HepG2 (cell line): ENCODE measurements around the gene VSTM4. TPM values are rescaled to one million over a fixed set of nuclear protein-coding genes. Genes with fewer than 3 reads are reported as not detected.

Experiments
- ATAC-seq: fragments of 200-7000 bp; cut with Tn5 transposase; 3 replicates; pipeline ENCODE4 v1.9.1; 2020; ENCODE audit warnings: mild to moderate bottlenecking, moderate library complexity
- BruUV-seq: library from RNA; stranded (reverse); fragments of 400-500 nt; replicated peaks from 2 replicates; lab custom pipeline; 2021; lab: Mats Ljungman, UMichigan
- CTCF ChIA-PET: fragments of 300-600 bp; formaldehyde crosslinking; extraction: SDS; loops from one replicate; lab custom pipeline; 2021; ENCODE audit warnings: low total read pairs, inconsistent platforms, low intra/inter-chr PET ratio; lab: Yijun Ruan, JAX
- POLR2A ChIA-PET: fragments of 350-600 bp; sonication (Branson Sonifier 250); formaldehyde crosslinking; loops from one replicate; lab custom pipeline; 2020; ENCODE audit warnings: antibody characterized with exemption, inconsistent platforms; lab: Yijun Ruan, JAX
- DNase-seq: peaks from one replicate; pipeline ENCODE4 v3.0.0-alpha.2; 2015; ENCODE audit warnings: low spot score
- FAIRE-seq: peaks from 3 replicates; lab custom pipeline; 2011; peaks lifted over from hg19 to GRCh38; lab: Jason Lieb, UNC
- H2AFZ ChIP-seq: one replicate; pipeline ENCODE4 v1.6.1; 2011; ENCODE audit warnings: low read length, inconsistent platforms
- H3K27ac ChIP-seq: fragments of 300-600 bp; 3 replicates; pipeline ENCODE4 v1.8.0; 2011; ENCODE audit warnings: mixed run types, mild to moderate bottlenecking, mixed read lengths, low read length, inconsistent platforms; ENCODE audit not compliant: insufficient read depth; ENCODE audit errors: extremely low read length
- H3K27me3 ChIP-seq, 2 experiments: fragments of 200-600 bp in 1 of 2; 2 replicates in 1 of 2; 3 replicates in 1 of 2; pipeline versions ENCODE4 v1.6.0 to v1.8.0; 2011; ENCODE audit warnings: low read length in 2 of 2, mild to moderate bottlenecking in 2 of 2, moderate library complexity in 2 of 2, inconsistent platforms in 1 of 2; ENCODE audit not compliant: insufficient read depth in 2 of 2, control insufficient read depth in 1 of 2
- H3K36me3 ChIP-seq, 2 experiments: fragments of 200-600 bp in 1 of 2; replicated peaks in 1 of 2; 2 replicates in 1 of 2; 3 replicates in 1 of 2; pipeline versions ENCODE4 v1.5.1 to v1.8.0; 2011; ENCODE audit warnings: low read length in 2 of 2, inconsistent platforms in 1 of 2; ENCODE audit not compliant: insufficient read depth in 2 of 2, control insufficient read depth in 1 of 2
- H3K4me1 ChIP-seq: 2 replicates; pipeline ENCODE4 v1.5.1; 2012; ENCODE audit warnings: low read length, inconsistent platforms; ENCODE audit not compliant: insufficient read depth
- H3K4me2 ChIP-seq: 2 replicates; pipeline ENCODE4 v1.6.0; 2011; ENCODE audit warnings: low read depth, low read length, inconsistent platforms
- H3K4me3 ChIP-seq, 3 experiments: fragments of 200-600 bp in 1 of 3; sonication (generic), shearing (Covaris generic) in 1 of 3; replicated peaks in 1 of 3; 2 replicates each; pipeline ENCODE4 v1.5.1; 2011 to 2016; ENCODE audit warnings: low read length in 3 of 3, inconsistent platforms in 2 of 3, low read depth in 2 of 3, mild to moderate bottlenecking in 2 of 3, control low read depth in 1 of 3, mixed read lengths in 1 of 3; ENCODE audit not compliant: insufficient read depth in 1 of 3
- H3K79me2 ChIP-seq: one replicate; pipeline ENCODE4 v1.6.1; 2011; ENCODE audit warnings: low read length, inconsistent platforms; ENCODE audit not compliant: insufficient read depth
- H3K9ac ChIP-seq: 2 replicates; pipeline ENCODE4 v1.6.0; 2011; ENCODE audit warnings: mild to moderate bottlenecking, low read depth, low read length, inconsistent platforms; ENCODE audit not compliant: insufficient read depth
- H3K9me3 ChIP-seq: 2 replicates; pipeline ENCODE4 v1.5.1; 2012; ENCODE audit warnings: mild to moderate bottlenecking, low read length
- H4K20me1 ChIP-seq: 2 replicates; pipeline ENCODE4 v1.6.0; 2011; ENCODE audit warnings: inconsistent platforms, mild to moderate bottlenecking, low read length, moderate library complexity; ENCODE audit not compliant: insufficient read depth
- AGO2 ChIP-seq: fragments of 200-400 bp; formaldehyde crosslinking; optimal IDR thresholded peaks from 2 replicates; pipeline ENCODE3; 2017; ENCODE audit warnings: mild to moderate bottlenecking, low read depth, low read length, moderate library complexity
- ONECUT2 ChIP-seq: sonication (generic); formaldehyde crosslinking; IDR thresholded peaks from 2 replicates; pipeline ENCODE4 v1.4.0; 2020; ENCODE audit warnings: missing genetic modification reagents
- PCBP2 ChIP-seq: fragments of 200-400 bp; formaldehyde crosslinking; optimal IDR thresholded peaks from 2 replicates; pipeline ENCODE3; 2018; ENCODE audit warnings: low read length, low read depth; ENCODE audit not compliant: poor library complexity, severe bottlenecking
- SETDB1 ChIP-seq: sonication (generic); formaldehyde crosslinking; IDR thresholded peaks from 2 replicates; pipeline ENCODE4 v1.5.1; 2020; ENCODE audit warnings: missing genetic modification reagents, mild to moderate bottlenecking, borderline replicate concordance
- SMYD3 ChIP-seq: sonication (generic); formaldehyde crosslinking; IDR thresholded peaks from 2 replicates; pipeline ENCODE4 v1.8.1; 2023; ENCODE audit warnings: mild to moderate bottlenecking, missing genetic modification reagents
- ZNF230 ChIP-seq: sonication (generic); formaldehyde crosslinking; IDR thresholded peaks from 2 replicates; pipeline ENCODE4 v1.4.0; 2020; ENCODE audit warnings: mild to moderate bottlenecking, missing genetic modification reagents
- WGBS: methylation state at CpG from one replicate; pipeline ENCODE4 v1.1.6; 2017; ENCODE audit warnings: low lambda C conversion rate; 5-methylcytosine and 5-hydroxymethylcytosine counted together
- in situ Hi-C: cut with HindIII; loops from 2 replicates; pipeline ENCODE4 v1.10.0; 2017; ENCODE audit warnings: low pct_unique_long_range_greater_than_20kb; ENCODE audit not compliant: extremely low pct_ligation_motif_present
- intact Hi-C: fragments of 100-400 bp; cut with micrococcal nuclease; formaldehyde crosslinking; loops from one replicate; pipeline ENCODE4 v1.10.0; 2022; ENCODE audit not compliant: unreplicated experiment
- polyA plus RNA-seq, 8 experiments: library from polyadenylated mRNA; depleted of rRNA in 3 of 8; stranded (reverse) in 7 of 8; unstranded in 1 of 8; fragments of >200 nt; fragmentation: Illumina TruSeq in 4 of 8; extraction: Trizol in 4 of 8; gene quantifications; 2 replicates each; pipeline versions ENCODE4 v1.2.1 to v1.2.3, GENCODE V29; 2011 to 2016; ENCODE audit warnings: low read depth in 4 of 8, missing spikeins in 1 of 8, mixed read lengths in 1 of 8; ENCODE audit not compliant: insufficient read depth in 1 of 8
- total RNA-seq, 5 experiments: library from RNA; depleted of rRNA; stranded (reverse); fragments of >200 nt; fragmentation: Illumina TruSeq; extraction: Trizol; gene quantifications; 2 replicates each; pipeline ENCODE4 v1.2.3, GENCODE V29; 2016; ENCODE audit warnings: low read depth in 1 of 5
- TF ChIP-seq, protein P1 (sequence below): sonication (generic); formaldehyde crosslinking; conservative IDR thresholded peaks from 2 replicates; pipeline ENCODE4 v1.4.0; 2020; ENCODE audit warnings: missing genetic modification reagents
- TF ChIP-seq, protein P2 (sequence below): sonication (generic); formaldehyde crosslinking; IDR thresholded peaks from 2 replicates; pipeline ENCODE4 v1.4.0; 2020; ENCODE audit warnings: missing genetic modification reagents, borderline replicate concordance
- TF ChIP-seq, protein P3 (sequence below): sonication (generic); formaldehyde crosslinking; IDR thresholded peaks from 2 replicates; pipeline ENCODE4 v1.4.0; 2020; ENCODE audit warnings: mild to moderate bottlenecking, missing genetic modification reagents

VSTM4 gene
- total and polyA plus RNA-seq, 2 of the 13 experiments (the other 11 are each of a cell fraction or from before 2014, with no cell fraction given) = not detected

DNA sequence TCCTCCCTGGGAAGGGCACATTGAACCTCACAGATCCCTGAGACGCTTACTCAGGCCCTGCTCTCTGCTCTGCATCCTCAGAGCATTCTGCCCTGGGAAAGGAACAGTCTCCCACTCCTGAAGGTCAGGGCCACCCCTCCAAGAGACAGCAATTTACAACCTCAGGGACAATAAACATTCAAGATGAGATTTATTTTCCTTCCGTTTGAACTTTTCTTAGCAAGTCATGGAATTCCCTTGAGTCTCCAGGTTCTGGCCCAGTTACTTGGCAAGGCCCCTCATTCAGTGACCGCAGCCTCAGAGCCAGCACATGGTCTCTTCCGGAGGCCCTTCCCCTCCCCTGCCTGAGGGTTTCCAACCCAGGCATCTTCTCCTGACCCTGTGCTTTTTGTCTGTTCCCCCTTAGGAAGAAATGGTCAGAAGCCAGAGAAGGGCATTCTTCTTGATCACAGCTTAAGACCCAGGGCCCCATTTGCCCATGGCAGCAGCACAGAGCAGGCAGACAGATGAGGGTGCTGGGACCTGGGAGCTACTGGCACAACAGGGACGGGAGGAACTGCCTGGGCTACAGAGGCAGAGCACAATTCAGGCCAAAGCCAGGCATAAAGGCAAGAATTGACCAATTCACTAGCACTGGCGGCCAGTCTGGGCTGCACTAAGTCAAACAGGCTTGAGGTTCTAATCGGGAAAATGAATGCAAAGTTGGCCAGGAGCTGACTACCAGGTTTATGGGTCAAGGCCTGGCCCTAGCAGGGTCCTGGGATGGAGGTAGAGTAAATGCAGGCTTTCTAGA is 56.7 kb downstream of the VSTM4 start:
- Histone ChIP-seq H3K4me3 (no peak overlapping the region), H3K36me3 (no peaks in the 10 kb centered on the region), H3K4me1 (no peaks in the 10 kb centered on the region), H3K9me3 (peaks cover 24% of the 10 kb centered on the region), H3K9ac (no peak overlapping the region), H2AFZ (no peak overlapping the region), H4K20me1 (no peaks in the 10 kb centered on the region), H3K4me2 (no peak overlapping the region), H3K27me3 (peaks cover 0 to 4% of the 10 kb centered on the region in 2 experiments; a peak in 1 of 5 replicates), H3K79me2 (no peaks in the 10 kb centered on the region), H3K27ac (no peak overlapping the region)
- no TSS peak for BruUV-seq
- no peak for ATAC-seq
- WGBS = 18% methylated on average over 4 of the region's 7 CpGs
- CTCF ChIA-PET = no interaction called here
- in situ Hi-C loops (no loop called here), intact Hi-C loops (no loop called here)
- POLR2A ChIA-PET = no interaction called here
- FAIRE-seq = no peak
- DNase-seq = no peak
- no peak for TF ChIP-seq ZNF230 (CRISPR knock-in tag)
- TF ChIP-seq ONECUT2 (CRISPR knock-in tag) = no peak
- no peak for TF ChIP-seq SMYD3 (CRISPR knock-in tag)
- TF ChIP-seq, protein P1, sequence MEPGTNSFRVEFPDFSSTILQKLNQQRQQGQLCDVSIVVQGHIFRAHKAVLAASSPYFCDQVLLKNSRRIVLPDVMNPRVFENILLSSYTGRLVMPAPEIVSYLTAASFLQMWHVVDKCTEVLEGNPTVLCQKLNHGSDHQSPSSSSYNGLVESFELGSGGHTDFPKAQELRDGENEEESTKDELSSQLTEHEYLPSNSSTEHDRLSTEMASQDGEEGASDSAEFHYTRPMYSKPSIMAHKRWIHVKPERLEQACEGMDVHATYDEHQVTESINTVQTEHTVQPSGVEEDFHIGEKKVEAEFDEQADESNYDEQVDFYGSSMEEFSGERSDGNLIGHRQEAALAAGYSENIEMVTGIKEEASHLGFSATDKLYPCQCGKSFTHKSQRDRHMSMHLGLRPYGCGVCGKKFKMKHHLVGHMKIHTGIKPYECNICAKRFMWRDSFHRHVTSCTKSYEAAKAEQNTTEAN (CRISPR knock-in tag) = no peak
- TF ChIP-seq, protein P2, sequence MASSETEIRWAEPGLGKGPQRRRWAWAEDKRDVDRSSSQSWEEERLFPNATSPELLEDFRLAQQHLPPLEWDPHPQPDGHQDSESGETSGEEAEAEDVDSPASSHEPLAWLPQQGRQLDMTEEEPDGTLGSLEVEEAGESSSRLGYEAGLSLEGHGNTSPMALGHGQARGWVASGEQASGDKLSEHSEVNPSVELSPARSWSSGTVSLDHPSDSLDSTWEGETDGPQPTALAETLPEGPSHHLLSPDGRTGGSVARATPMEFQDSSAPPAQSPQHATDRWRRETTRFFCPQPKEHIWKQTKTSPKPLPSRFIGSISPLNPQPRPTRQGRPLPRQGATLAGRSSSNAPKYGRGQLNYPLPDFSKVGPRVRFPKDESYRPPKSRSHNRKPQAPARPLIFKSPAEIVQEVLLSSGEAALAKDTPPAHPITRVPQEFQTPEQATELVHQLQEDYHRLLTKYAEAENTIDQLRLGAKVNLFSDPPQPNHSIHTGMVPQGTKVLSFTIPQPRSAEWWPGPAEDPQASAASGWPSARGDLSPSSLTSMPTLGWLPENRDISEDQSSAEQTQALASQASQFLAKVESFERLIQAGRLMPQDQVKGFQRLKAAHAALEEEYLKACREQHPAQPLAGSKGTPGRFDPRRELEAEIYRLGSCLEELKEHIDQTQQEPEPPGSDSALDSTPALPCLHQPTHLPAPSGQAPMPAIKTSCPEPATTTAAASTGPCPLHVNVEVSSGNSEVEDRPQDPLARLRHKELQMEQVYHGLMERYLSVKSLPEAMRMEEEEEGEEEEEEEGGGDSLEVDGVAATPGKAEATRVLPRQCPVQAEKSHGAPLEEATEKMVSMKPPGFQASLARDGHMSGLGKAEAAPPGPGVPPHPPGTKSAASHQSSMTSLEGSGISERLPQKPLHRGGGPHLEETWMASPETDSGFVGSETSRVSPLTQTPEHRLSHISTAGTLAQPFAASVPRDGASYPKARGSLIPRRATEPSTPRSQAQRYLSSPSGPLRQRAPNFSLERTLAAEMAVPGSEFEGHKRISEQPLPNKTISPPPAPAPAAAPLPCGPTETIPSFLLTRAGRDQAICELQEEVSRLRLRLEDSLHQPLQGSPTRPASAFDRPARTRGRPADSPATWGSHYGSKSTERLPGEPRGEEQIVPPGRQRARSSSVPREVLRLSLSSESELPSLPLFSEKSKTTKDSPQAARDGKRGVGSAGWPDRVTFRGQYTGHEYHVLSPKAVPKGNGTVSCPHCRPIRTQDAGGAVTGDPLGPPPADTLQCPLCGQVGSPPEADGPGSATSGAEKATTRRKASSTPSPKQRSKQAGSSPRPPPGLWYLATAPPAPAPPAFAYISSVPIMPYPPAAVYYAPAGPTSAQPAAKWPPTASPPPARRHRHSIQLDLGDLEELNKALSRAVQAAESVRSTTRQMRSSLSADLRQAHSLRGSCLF = no peak
- TF ChIP-seq PCBP2 = no peak
- no peak for TF ChIP-seq AGO2
- TF ChIP-seq, protein P3, sequence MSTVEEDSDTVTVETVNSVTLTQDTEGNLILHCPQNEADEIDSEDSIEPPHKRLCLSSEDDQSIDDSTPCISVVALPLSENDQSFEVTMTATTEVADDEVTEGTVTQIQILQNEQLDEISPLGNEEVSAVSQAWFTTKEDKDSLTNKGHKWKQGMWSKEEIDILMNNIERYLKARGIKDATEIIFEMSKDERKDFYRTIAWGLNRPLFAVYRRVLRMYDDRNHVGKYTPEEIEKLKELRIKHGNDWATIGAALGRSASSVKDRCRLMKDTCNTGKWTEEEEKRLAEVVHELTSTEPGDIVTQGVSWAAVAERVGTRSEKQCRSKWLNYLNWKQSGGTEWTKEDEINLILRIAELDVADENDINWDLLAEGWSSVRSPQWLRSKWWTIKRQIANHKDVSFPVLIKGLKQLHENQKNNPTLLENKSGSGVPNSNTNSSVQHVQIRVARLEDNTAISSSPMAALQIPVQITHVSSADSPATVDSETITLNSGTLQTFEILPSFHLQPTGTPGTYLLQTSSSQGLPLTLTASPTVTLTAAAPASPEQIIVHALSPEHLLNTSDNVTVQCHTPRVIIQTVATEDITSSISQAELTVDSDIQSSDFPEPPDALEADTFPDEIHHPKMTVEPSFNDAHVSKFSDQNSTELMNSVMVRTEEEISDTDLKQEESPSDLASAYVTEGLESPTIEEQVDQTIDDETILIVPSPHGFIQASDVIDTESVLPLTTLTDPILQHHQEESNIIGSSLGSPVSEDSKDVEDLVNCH (CRISPR knock-in tag) = no peak
- TF ChIP-seq SETDB1 (CRISPR knock-in tag) = no peak
